ENCODE measurements around the gene RHOA. TPM values are rescaled to one million over a fixed set of nuclear protein-coding genes. Genes with fewer than 3 reads are reported as not detected.
A peak's percentile ranks its signal among the peaks of the same experiment; 100 is the strongest.

The RHOA gene
- total RNA-seq, 5 donors from 2014 or later (not counting 1 experiment from before 2014, with no cell fraction given), result 247 to 279 (median 269) TPM

DNA sequence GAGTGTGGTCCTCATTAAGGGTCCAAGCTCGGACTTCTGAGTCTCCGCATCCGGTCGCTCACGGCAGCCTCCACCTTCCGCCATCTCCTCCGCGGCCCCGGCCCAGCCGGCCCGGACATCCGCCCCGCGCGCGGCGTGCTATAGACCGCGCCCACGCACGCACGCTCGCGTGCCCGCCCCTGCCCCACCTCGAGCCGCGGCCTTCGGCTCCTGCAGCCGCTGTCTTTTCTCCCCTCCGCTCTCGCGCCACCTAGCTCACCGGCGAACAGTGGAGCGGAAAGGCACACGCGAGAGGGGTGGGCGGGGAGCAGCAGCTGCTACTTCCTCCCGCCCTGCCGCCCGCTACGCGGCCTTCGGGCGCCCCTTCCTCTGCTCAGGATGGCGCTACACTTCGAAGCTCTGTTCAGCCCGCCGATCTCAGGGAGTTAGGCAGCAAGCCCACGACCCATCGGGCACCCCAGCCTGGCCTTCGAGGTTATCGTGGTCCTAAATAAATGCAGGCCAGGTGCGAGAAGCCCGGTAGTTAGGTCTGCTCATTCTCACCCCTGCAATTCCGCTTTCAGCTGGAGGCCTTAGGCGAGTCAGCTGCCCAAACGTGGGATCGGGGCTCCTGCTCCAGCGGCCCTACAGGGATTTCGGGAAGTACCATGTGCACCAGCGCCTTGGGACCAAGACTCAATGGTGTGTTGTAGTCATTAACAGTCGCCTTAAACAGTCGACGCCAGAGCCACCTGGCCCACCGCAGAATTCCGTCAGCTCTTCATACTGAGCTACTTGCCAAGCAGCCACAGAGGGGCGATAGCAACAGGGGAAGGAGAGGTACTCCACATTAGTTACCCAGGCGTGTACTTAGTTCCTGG, 71.6 kb downstream of the RHOA start, which contains the start of gene USP4:
Gene USP4 (minus strand): TSS at position 113 of the 860 bp plus-strand sequence. CDS start 29 bp downstream, at position 84.
- ChIA-PET CTCF (interaction anchor here (0.5 to 2.9 kb wide), 27 partner anchors 8 to 593 kb away, joined by 3 to 58 read pairs (median 5); partner anchors contain the start of genes DAG1 (in 1 of the 2), GPX1 (in 1 of the 2), NICN1 (in 1 of the 2) and QRICH1 (in 1 of the 2)), POLR2A (interaction anchor here (0.6 to 1.5 kb wide), 15 partner anchors 10 to 131 kb away, joined by 3 to 12 read pairs (median 5); partner anchors contain the start of genes RHOA (in 1 of the 2) and TCTA (in 1 of the 2))
- Histone ChIP-seq H3K36me3 (ENCODE audit: control insufficient read depth in 2 of 2, extremely low read depth in 1 of 2, insufficient read depth in 1 of 2, low read length in 1 of 2) (peaks cover 0 to 13% of the 10 kb centered on the region in 2 donors), H3K9me3 (no peaks in the 10 kb centered on the region), H3K4me1 (ENCODE audit: control insufficient read depth in 1 of 2, extremely low read depth in 1 of 2, insufficient read depth in 2 of 2, low read length in 2 of 2) (peaks cover 26 to 63% of the 10 kb centered on the region in 2 experiments), H3K4me3 (ENCODE audit: control insufficient read depth in 1 of 2, extremely low read depth in 1 of 2, low read length in 1 of 2) (peak within 1 kb of the TSS; percentile 79 to 98), H3K27me3 (replicated peaks in 1 of 2; ENCODE audit: control insufficient read depth in 2 of 2, extremely low read depth in 1 of 2, insufficient read depth in 2 of 2, low read length in 1 of 2) (no peaks in the 10 kb centered on the region), H3K27ac (ENCODE audit: low read length) (peak within 1 kb of the TSS; percentile 96)
- under 1% methylated on average over 66 of the region's 70 CpGs for WGBS (ENCODE audit: insufficient coverage)
- DNase-seq (peak; percentile 83 to 96 (median 88)), ATAC-seq (replicated peaks in 1 of 4) (peak; percentile 89 to 94 (median 93))
- peak within 1 kb of the TSS; percentile 92 to 97 (median 95) for H3K4me3 Mint-ChIP-seq
- peak within 1 kb of the TSS; percentile 97 to 100 for H3K27ac Mint-ChIP-seq
- H3K27me3 Mint-ChIP-seq, result no peaks in the 10 kb centered on the region
- H3K4me1 Mint-ChIP-seq, result peaks cover 39 to 50% (median 49%) of the 10 kb centered on the region in 3 donors
- no peaks in the 10 kb centered on the region for H3K9me3 Mint-ChIP-seq
- peaks cover 9% of the 10 kb centered on the region for H3K36me3 Mint-ChIP-seq

DNA sequence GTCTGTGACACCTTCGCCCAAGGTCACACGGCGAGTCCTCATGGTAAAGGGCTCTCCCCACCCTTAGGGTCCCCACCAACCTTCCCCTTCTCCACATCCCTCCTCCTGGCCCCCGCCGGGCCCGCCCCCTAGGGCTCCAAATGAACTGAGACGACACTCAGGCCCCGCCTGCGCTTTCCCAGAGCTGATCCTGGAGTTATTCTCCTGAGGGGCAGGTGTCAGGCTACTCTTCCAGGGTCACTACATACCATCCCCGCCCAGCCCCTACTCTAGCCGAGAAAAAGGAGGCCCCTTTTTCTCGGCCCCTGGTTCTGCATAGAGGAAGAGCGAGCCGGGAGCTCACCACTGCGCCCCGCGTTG, 72.2 kb downstream of the RHOA start:
- Histone ChIP-seq H3K36me3 (ENCODE audit: control insufficient read depth in 2 of 2, extremely low read depth in 1 of 2, insufficient read depth in 1 of 2, low read length in 1 of 2) (peaks cover 0 to 19% of the 10 kb centered on the region in 2 donors), H3K4me1 (ENCODE audit: control insufficient read depth in 1 of 2, extremely low read depth in 1 of 2, insufficient read depth in 2 of 2, low read length in 2 of 2) (peaks cover 24 to 57% of the 10 kb centered on the region in 2 experiments), H3K27ac (ENCODE audit: low read length) (peak overlapping the region; percentile 92), H3K27me3 (replicated peaks in 1 of 2; ENCODE audit: control insufficient read depth in 2 of 2, extremely low read depth in 1 of 2, insufficient read depth in 2 of 2, low read length in 1 of 2) (no peaks in the 10 kb centered on the region), H3K4me3 (ENCODE audit: control insufficient read depth in 1 of 2, extremely low read depth in 1 of 2, low read length in 1 of 2) (peak overlapping the region; percentile 79 to 98), H3K9me3 (no peaks in the 10 kb centered on the region)
- peaks cover 15% of the 10 kb centered on the region for H3K36me3 Mint-ChIP-seq
- H3K4me3 Mint-ChIP-seq, result peak overlapping the region; percentile 92 to 97 (median 95)
- ChIA-PET CTCF (interaction anchor here (0.6 to 2.9 kb wide), 17 partner anchors 12 to 593 kb away, joined by 3 to 58 read pairs (median 7); partner anchors contain the start of genes DAG1 (in 1 of the 2), GPX1 (in 1 of the 2), NICN1 (in 1 of the 2) and QRICH1 (in 1 of the 2)), POLR2A (interaction anchor here (0.6 to 1.5 kb wide), 10 partner anchors 9 to 131 kb away, joined by 3 to 10 read pairs (median 4); partner anchors contain the start of genes RHOA (in 1 of the 2) and TCTA (in 1 of the 2))
- WGBS (ENCODE audit: insufficient coverage), result 0% methylated on average over 17 of the region's 17 CpGs
- H3K27ac Mint-ChIP-seq, result peak overlapping the region; percentile 97 to 100
- H3K4me1 Mint-ChIP-seq, result peaks cover 42 to 51% (median 48%) of the 10 kb centered on the region in 3 donors
- DNase-seq, result peak in 6 of 35 experiments; percentile 3 to 24 (median 12)
- no peaks in the 10 kb centered on the region for H3K9me3 Mint-ChIP-seq
- H3K27me3 Mint-ChIP-seq, result no peaks in the 10 kb centered on the region
- ATAC-seq (replicated peaks in 1 of 4), result peak; percentile 0 to 1 (median 0)

DNA sequence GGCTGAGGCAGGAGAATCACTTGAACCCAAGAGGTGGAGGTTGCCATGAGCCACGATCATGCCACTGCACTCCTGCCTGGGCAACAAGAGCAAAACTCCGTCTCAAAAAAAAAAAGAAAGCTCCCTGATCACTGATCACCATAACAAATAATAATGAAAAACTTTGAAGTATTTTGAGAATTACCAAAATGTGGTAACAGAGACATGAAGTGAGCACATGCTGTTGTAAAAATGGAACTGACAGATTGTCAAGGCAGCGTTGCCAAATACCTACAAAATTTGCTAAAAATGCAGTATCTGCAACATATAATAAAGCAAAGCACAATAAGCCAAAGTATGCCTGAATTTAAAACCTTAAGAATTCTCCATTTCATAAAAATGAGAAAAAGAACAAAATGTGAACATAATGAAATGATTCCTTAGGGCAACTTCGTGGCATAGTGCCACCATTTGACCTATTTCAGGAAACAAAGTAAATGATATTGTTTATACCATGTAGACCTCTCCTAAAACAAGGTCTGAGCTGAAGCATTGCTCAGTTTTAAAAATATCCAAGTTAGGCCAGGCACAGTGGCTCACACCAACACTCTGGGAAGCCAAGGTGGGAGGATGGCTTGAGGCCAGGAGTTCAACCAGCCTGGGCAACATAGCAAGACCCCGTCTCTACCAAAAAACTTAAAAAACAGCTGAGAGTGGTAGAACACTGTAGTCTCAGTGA, 77.7 kb downstream of the RHOA start:
- no peak for DNase-seq
- ChIA-PET CTCF (no interaction called here), POLR2A (interaction anchor here in 1 of 2 donors (0.6 kb wide), 1 partner anchor 617 kb away, joined by 5 read pairs; the partner anchor contains the start of gene IP6K2)
- peak overlapping the region; percentile 92 to 93 for H3K27ac Mint-ChIP-seq
- no peak overlapping the region for H3K4me3 Mint-ChIP-seq
- no peak overlapping the region for H3K4me3 ChIP-seq (ENCODE audit: control insufficient read depth in 1 of 2, extremely low read depth in 1 of 2, low read length in 1 of 2)
- H3K4me1 Mint-ChIP-seq, result peaks cover 35 to 54% (median 48%) of the 10 kb centered on the region in 3 donors
- no peak for ATAC-seq (replicated peaks in 1 of 4)
- no peak overlapping the region for H3K27ac ChIP-seq (ENCODE audit: low read length)
- H3K27me3 Mint-ChIP-seq, result no peaks in the 10 kb centered on the region
- H3K9me3 ChIP-seq, result no peaks in the 10 kb centered on the region
- no peaks in the 10 kb centered on the region for H3K27me3 ChIP-seq (replicated peaks in 1 of 2; ENCODE audit: control insufficient read depth in 2 of 2, extremely low read depth in 1 of 2, insufficient read depth in 2 of 2, low read length in 1 of 2)
- H3K36me3 ChIP-seq (ENCODE audit: control insufficient read depth in 2 of 2, extremely low read depth in 1 of 2, insufficient read depth in 1 of 2, low read length in 1 of 2), result peaks cover 8 to 55% of the 10 kb centered on the region in 2 donors
- WGBS (ENCODE audit: insufficient coverage), result no CpG with 5 or more reads among the region's 5 CpGs
- H3K36me3 Mint-ChIP-seq, result peaks cover 31% of the 10 kb centered on the region
- H3K4me1 ChIP-seq (ENCODE audit: control insufficient read depth in 1 of 2, extremely low read depth in 1 of 2, insufficient read depth in 2 of 2, low read length in 2 of 2), result peaks cover 12 to 37% of the 10 kb centered on the region in 2 experiments
- no peaks in the 10 kb centered on the region for H3K9me3 Mint-ChIP-seq

DNA sequence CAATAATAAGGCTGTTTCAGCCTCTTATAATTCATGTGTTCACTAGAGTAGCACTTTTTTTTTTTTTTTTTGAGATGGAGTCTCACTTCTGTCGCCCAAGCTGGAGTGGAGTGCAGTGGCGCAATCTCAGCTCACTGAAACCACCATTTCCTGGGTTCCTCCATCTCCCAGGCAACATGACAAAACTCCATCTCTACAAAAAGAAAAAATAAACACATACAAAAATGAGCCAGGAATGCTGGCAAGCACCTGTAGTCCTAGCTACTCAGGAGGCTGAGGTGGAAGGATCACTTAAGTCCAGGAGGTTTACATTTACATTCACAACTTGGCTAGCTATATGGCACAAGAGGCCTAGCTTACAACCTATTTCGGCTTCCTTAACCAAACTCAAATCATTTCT, 78.7 kb downstream of the RHOA start:
- Mint-ChIP-seq H3K36me3 (peaks cover 33% of the 10 kb centered on the region), H3K9me3 (no peaks in the 10 kb centered on the region), H3K27me3 (no peaks in the 10 kb centered on the region), H3K4me3 (no peak overlapping the region), H3K4me1 (peaks cover 25 to 46% (median 41%) of the 10 kb centered on the region in 3 donors), H3K27ac (peak overlapping the region; percentile 92 to 93)
- DNase-seq (peak in 26 of 35 experiments; percentile 6 to 54 (median 16)), ATAC-seq (replicated peaks in 1 of 4) (peak; percentile 51 to 90 (median 60))
- WGBS (ENCODE audit: insufficient coverage), result 17% methylated on average over 1 of the region's 3 CpGs
- ChIA-PET POLR2A (interaction anchor here (0.5 to 0.7 kb wide), 7 partner anchors 12 to 665 kb away, joined by 3 to 12 read pairs (median 4); partner anchors contain the start of gene IP6K2 (in 1 of the 2)), CTCF (interaction anchor here (0.5 to 1.1 kb wide), 9 partner anchors 12 to 1061 kb away, joined by 3 to 8 read pairs (median 4); no protein-coding TSS in a partner anchor)
- Histone ChIP-seq H3K4me3 (ENCODE audit: control insufficient read depth in 1 of 2, extremely low read depth in 1 of 2, low read length in 1 of 2) (no peak overlapping the region), H3K4me1 (ENCODE audit: control insufficient read depth in 1 of 2, extremely low read depth in 1 of 2, insufficient read depth in 2 of 2, low read length in 2 of 2) (peaks cover 8 to 28% of the 10 kb centered on the region in 2 experiments), H3K27ac (ENCODE audit: low read length) (peak overlapping the region; percentile 59), H3K36me3 (ENCODE audit: control insufficient read depth in 2 of 2, extremely low read depth in 1 of 2, insufficient read depth in 1 of 2, low read length in 1 of 2) (peaks cover 12 to 59% of the 10 kb centered on the region in 2 donors), H3K9me3 (no peaks in the 10 kb centered on the region), H3K27me3 (replicated peaks in 1 of 2; ENCODE audit: control insufficient read depth in 2 of 2, extremely low read depth in 1 of 2, insufficient read depth in 2 of 2, low read length in 1 of 2) (no peaks in the 10 kb centered on the region)

GRCh38 chr3:49329186-49329585, 82.6 kb downstream of the RHOA start:
- POLR2A ChIA-PET, result interaction anchor here in 1 of 2 donors (0.6 kb wide), 1 partner anchor 16 kb away, joined by 6 read pairs; no protein-coding TSS in a partner anchor
- H3K4me3 Mint-ChIP-seq, result no peak overlapping the region
- H3K27ac ChIP-seq (ENCODE audit: low read length), result no peak overlapping the region
- peaks cover 37% of the 10 kb centered on the region for H3K36me3 Mint-ChIP-seq
- no peak overlapping the region for H3K27ac Mint-ChIP-seq
- no peaks in the 10 kb centered on the region for H3K27me3 Mint-ChIP-seq
- H3K4me3 ChIP-seq (ENCODE audit: control insufficient read depth in 1 of 2, extremely low read depth in 1 of 2, low read length in 1 of 2), result no peak overlapping the region
- DNase-seq (no peak), ATAC-seq (replicated peaks in 1 of 4) (no peak)
- H3K4me1 Mint-ChIP-seq, result peaks cover 14 to 28% (median 25%) of the 10 kb centered on the region in 3 donors
- H3K36me3 ChIP-seq (ENCODE audit: control insufficient read depth in 2 of 2, extremely low read depth in 1 of 2, insufficient read depth in 1 of 2, low read length in 1 of 2), result peaks cover 12 to 73% of the 10 kb centered on the region in 2 donors
- no peaks in the 10 kb centered on the region for H3K27me3 ChIP-seq (replicated peaks in 1 of 2; ENCODE audit: control insufficient read depth in 2 of 2, extremely low read depth in 1 of 2, insufficient read depth in 2 of 2, low read length in 1 of 2)
- H3K4me1 ChIP-seq (ENCODE audit: control insufficient read depth in 1 of 2, extremely low read depth in 1 of 2, insufficient read depth in 2 of 2, low read length in 2 of 2), result peaks cover 8 to 14% of the 10 kb centered on the region in 2 experiments
- CTCF ChIA-PET, result no interaction called here
- no peaks in the 10 kb centered on the region for H3K9me3 ChIP-seq
- WGBS (ENCODE audit: insufficient coverage), result no CpG with 5 or more reads among the region's 4 CpGs
- H3K9me3 Mint-ChIP-seq, result no peaks in the 10 kb centered on the region

All from T-cell (primary cell).